H9 (cell line): Measurements from ENCODE around the gene PCDH9. TPM values are rescaled to one million over a fixed set of nuclear protein-coding genes. Genes with fewer than 3 reads are reported as not detected.
A peak's percentile ranks its signal among the peaks of the same experiment; 100 is the strongest.

Experiments
- DNase-seq: peaks from one replicate; pipeline ENCODE4 v3.0.0-alpha.2; 2017
- H2AFZ ChIP-seq: one replicate; pipeline ENCODE4 v1.6.1; 2013; ENCODE audit warnings: mild to moderate bottlenecking, low read length, control low read depth, moderate library complexity
- H2AK5ac ChIP-seq: 2 replicates; pipeline ENCODE4 v1.6.1; 2013; ENCODE audit warnings: low read length, control low read depth, mixed read lengths; ENCODE audit not compliant: insufficient read length
- H2BK120ac ChIP-seq: one replicate; pipeline ENCODE4 v1.6.1; 2013; ENCODE audit warnings: low read depth, mild to moderate bottlenecking, low read length, control low read depth, inconsistent platforms; ENCODE audit not compliant: poor library complexity, severe bottlenecking
- H2BK12ac ChIP-seq: 2 replicates; pipeline ENCODE4 v1.6.1; 2013; ENCODE audit warnings: low read length, control low read depth, mixed read lengths, low read depth; ENCODE audit not compliant: insufficient read length
- H2BK15ac ChIP-seq: 2 replicates; pipeline ENCODE4 v1.6.1; 2013; ENCODE audit warnings: low read depth, low read length, control low read depth
- H2BK20ac ChIP-seq: one replicate; pipeline ENCODE4 v1.6.1; 2013; ENCODE audit warnings: low read depth, mild to moderate bottlenecking, low read length, control low read depth, inconsistent platforms; ENCODE audit not compliant: poor library complexity, severe bottlenecking
- H2BK5ac ChIP-seq: 2 replicates; pipeline ENCODE4 v1.6.1; 2013; ENCODE audit warnings: low read length, control low read depth, mixed read lengths; ENCODE audit not compliant: insufficient read length
- H3K14ac ChIP-seq: 2 replicates; pipeline ENCODE4 v1.6.1; 2013; ENCODE audit warnings: low read length, control low read depth; ENCODE audit not compliant: insufficient read depth
- H3K18ac ChIP-seq: 2 replicates; pipeline ENCODE4 v1.6.1; 2013; ENCODE audit warnings: low read depth, mild to moderate bottlenecking, mixed read lengths, low read length, control low read depth; ENCODE audit not compliant: insufficient read length
- H3K23ac ChIP-seq: 2 replicates; pipeline ENCODE4 v1.6.1; 2013; ENCODE audit warnings: low read length, control low read depth, mixed read lengths, low read depth; ENCODE audit not compliant: insufficient read length
- H3K23me2 ChIP-seq: 2 replicates; pipeline ENCODE4 v1.6.1; 2013; ENCODE audit warnings: low read depth, mild to moderate bottlenecking, mixed read lengths, low read length, control low read depth; ENCODE audit not compliant: insufficient read length, poor library complexity, severe bottlenecking
- H3K27ac ChIP-seq: 2 replicates; pipeline ENCODE4 v1.5.1; 2013; ENCODE audit warnings: low read length, control low read depth, mixed read lengths, low read depth; ENCODE audit not compliant: insufficient read length
- H3K27me3 ChIP-seq: 2 replicates; pipeline ENCODE4 v1.6.1; 2013; ENCODE audit warnings: low read length, control low read depth, inconsistent platforms; ENCODE audit not compliant: insufficient read depth
- H3K4ac ChIP-seq: 2 replicates; pipeline ENCODE4 v1.6.1; 2013; ENCODE audit warnings: low read depth, mild to moderate bottlenecking, control low read depth, inconsistent platforms, low read length, moderate library complexity
- H3K4me1 ChIP-seq: 2 replicates; pipeline ENCODE4 v1.6.1; 2013; ENCODE audit warnings: low read length, control low read depth, inconsistent platforms; ENCODE audit not compliant: insufficient read depth
- H3K4me2 ChIP-seq: 2 replicates; pipeline ENCODE4 v1.6.1; 2013; ENCODE audit warnings: low read length, control low read depth, mixed read lengths; ENCODE audit not compliant: insufficient read length, insufficient read depth
- H3K56ac ChIP-seq: 2 replicates; pipeline ENCODE4 v1.6.1; 2013; ENCODE audit warnings: low read depth, mild to moderate bottlenecking, mixed read lengths, low read length, control low read depth; ENCODE audit not compliant: insufficient read length
- H3K79me1 ChIP-seq: 2 replicates; pipeline ENCODE4 v1.6.1; 2013; ENCODE audit warnings: low read depth, mild to moderate bottlenecking, moderate library complexity, low read length, control low read depth, inconsistent platforms; ENCODE audit not compliant: insufficient read depth, poor library complexity, severe bottlenecking
- H3K79me2 ChIP-seq: 2 replicates; pipeline ENCODE4 v1.6.1; 2013; ENCODE audit warnings: low read length, control low read depth, inconsistent platforms; ENCODE audit not compliant: insufficient read depth
- H3K9ac ChIP-seq: 2 replicates; pipeline ENCODE4 v1.6.1; 2013; ENCODE audit warnings: low read length, control low read depth, mixed read lengths; ENCODE audit not compliant: insufficient read length; ENCODE audit errors: extremely low read depth
- H3K9me3 ChIP-seq: one replicate; pipeline ENCODE4 v1.6.1; 2013; ENCODE audit warnings: low read depth, low read length, inconsistent platforms; ENCODE audit not compliant: control insufficient read depth
- H3T11ph ChIP-seq: one replicate; pipeline ENCODE4 v1.6.1; 2013; ENCODE audit warnings: mild to moderate bottlenecking, low read length, control low read depth, inconsistent platforms
- H4K20me1 ChIP-seq: one replicate; pipeline ENCODE4 v1.6.1; 2013; ENCODE audit not compliant: control insufficient read depth, insufficient read length, insufficient read depth
- H4K5ac ChIP-seq: 2 replicates; pipeline ENCODE4 v1.6.1; 2013; ENCODE audit warnings: low read depth, mild to moderate bottlenecking, mixed read lengths, low read length, control low read depth; ENCODE audit not compliant: insufficient read length
- H4K8ac ChIP-seq: replicated peaks from 2 replicates; pipeline ENCODE4 v1.6.1; 2013; ENCODE audit warnings: low read length, control low read depth, mixed read lengths, low read depth; ENCODE audit not compliant: insufficient read length
- H4K91ac ChIP-seq: 2 replicates; pipeline ENCODE4 v1.6.1; 2013; ENCODE audit warnings: low read depth, mild to moderate bottlenecking, moderate library complexity, mixed read lengths, low read length, control low read depth; ENCODE audit not compliant: insufficient read length
- H3K27ac Mint-ChIP-seq, 3 experiments: 2 replicates in 2 of 3; 3 replicates in 1 of 3; pipeline ENCODE4 v1.8.0; 2020 to 2021; ENCODE audit warnings: mixed read lengths in 3 of 3, mild to moderate bottlenecking in 1 of 3, moderate library complexity in 1 of 3
- H3K27me3 Mint-ChIP-seq: 2 replicates; pipeline ENCODE4 v1.8.0; 2021; ENCODE audit warnings: low read depth, mild to moderate bottlenecking, moderate library complexity, mixed read lengths
- H3K36me3 Mint-ChIP-seq, 3 experiments: 2 replicates in 2 of 3; 3 replicates in 1 of 3; pipeline ENCODE4 v1.8.0; 2020 to 2021; ENCODE audit warnings: low read depth in 3 of 3, mixed read lengths in 3 of 3; ENCODE audit not compliant: insufficient read depth in 1 of 3
- H3K4me1 Mint-ChIP-seq, 2 experiments: 2 replicates each; pipeline ENCODE4 v1.8.0; 2020; ENCODE audit warnings: mixed read lengths in 2 of 2
- H3K4me3 Mint-ChIP-seq, 2 experiments: 2 replicates in 1 of 2; 3 replicates in 1 of 2; pipeline ENCODE4 v1.8.0; 2020 to 2021; ENCODE audit warnings: mild to moderate bottlenecking in 2 of 2, mixed read lengths in 2 of 2, moderate library complexity in 1 of 2
- H3K9me3 Mint-ChIP-seq, 2 experiments: 2 replicates in 1 of 2; 3 replicates in 1 of 2; pipeline ENCODE4 v1.8.0; 2020; ENCODE audit warnings: mild to moderate bottlenecking in 2 of 2, mixed read lengths in 2 of 2, moderate library complexity in 1 of 2
- WGBS: extraction: QIAGEN DNeasy Blood & Tissue Kit; methylation state at CpG from one replicate; pipeline ENCODE4 v1.1.7; 2013; ENCODE audit warnings: missing lambda C conversion rate, low lambda C conversion rate, mixed read lengths; ENCODE audit not compliant: insufficient read length; ENCODE audit errors: extremely low coverage; 5-methylcytosine and 5-hydroxymethylcytosine counted together
- total RNA-seq: library from RNA; stranded (reverse); gene quantifications from 2 replicates; pipeline ENCODE4 v1.2.1, GENCODE V29; 2021
- TF ChIP-seq, protein P1 (sequence below): fragments of 200-600 bp; sonication (generic); conservative IDR thresholded peaks from 3 replicates; pipeline ENCODE4 v1.8.0; 2021; ENCODE audit warnings: antibody characterized with exemption, mild to moderate bottlenecking

PCDH9 gene
- total RNA-seq, 1 experiment from 2014 or later = 0.11 TPM

DNA sequence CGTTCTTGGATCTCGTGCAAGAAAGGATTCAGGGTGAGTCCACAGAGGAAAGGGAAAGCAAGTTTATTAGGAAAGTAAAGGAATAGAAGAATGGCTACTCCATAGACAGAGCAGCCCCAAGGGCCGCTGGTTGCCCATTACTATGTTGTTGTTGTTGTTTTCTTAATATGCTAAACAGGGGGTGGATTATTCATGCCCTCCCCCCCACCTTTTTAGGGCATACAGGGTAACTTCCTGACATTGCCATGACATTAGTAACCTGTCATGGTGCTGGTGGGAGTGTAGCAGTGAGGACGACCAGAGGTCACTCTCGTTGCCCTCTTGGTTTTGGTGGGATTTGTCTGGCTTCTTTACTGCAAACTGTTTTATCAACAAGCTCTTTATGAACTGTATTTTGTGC is 29.1 kb upstream of the PCDH9 start:
- H4K5ac ChIP-seq = no peak overlapping the region
- H3K27ac Mint-ChIP-seq = peak overlapping the region in 2 of 3 experiments; percentile 18 to 90; a peak in 4 of 7 replicates
- no peak overlapping the region for H3K18ac ChIP-seq
- H3K56ac ChIP-seq = no peak overlapping the region
- H3K4ac ChIP-seq = no peak overlapping the region
- H2BK12ac ChIP-seq = no peak overlapping the region
- H3K27me3 Mint-ChIP-seq = no peaks in the 10 kb centered on the region
- no peak overlapping the region for H3K14ac ChIP-seq
- H2BK20ac ChIP-seq = no peak overlapping the region
- H3K9me3 Mint-ChIP-seq = no peaks in the 10 kb centered on the region
- H3K27me3 ChIP-seq = no peaks in the 10 kb centered on the region
- H3K9ac ChIP-seq = no peak overlapping the region
- no peaks in the 10 kb centered on the region for H4K20me1 ChIP-seq
- H3K4me1 ChIP-seq = peaks cover 8% of the 10 kb centered on the region; the same call in 1 of the 2 replicates
- no peak overlapping the region for H2BK15ac ChIP-seq
- H3K23me2 ChIP-seq = no peaks in the 10 kb centered on the region
- H3K9me3 ChIP-seq = no peaks in the 10 kb centered on the region
- H3K27ac ChIP-seq = no peak overlapping the region
- no CpG with 5 or more reads among the region's 5 CpGs for WGBS
- no peak overlapping the region for H2AFZ ChIP-seq
- H3T11ph ChIP-seq = no peak overlapping the region
- no peaks in the 10 kb centered on the region for H3K79me2 ChIP-seq
- H3K4me3 Mint-ChIP-seq = no peak overlapping the region
- no peak overlapping the region for H3K23ac ChIP-seq
- H2AK5ac ChIP-seq = no peak overlapping the region
- TF ChIP-seq, protein P1, sequence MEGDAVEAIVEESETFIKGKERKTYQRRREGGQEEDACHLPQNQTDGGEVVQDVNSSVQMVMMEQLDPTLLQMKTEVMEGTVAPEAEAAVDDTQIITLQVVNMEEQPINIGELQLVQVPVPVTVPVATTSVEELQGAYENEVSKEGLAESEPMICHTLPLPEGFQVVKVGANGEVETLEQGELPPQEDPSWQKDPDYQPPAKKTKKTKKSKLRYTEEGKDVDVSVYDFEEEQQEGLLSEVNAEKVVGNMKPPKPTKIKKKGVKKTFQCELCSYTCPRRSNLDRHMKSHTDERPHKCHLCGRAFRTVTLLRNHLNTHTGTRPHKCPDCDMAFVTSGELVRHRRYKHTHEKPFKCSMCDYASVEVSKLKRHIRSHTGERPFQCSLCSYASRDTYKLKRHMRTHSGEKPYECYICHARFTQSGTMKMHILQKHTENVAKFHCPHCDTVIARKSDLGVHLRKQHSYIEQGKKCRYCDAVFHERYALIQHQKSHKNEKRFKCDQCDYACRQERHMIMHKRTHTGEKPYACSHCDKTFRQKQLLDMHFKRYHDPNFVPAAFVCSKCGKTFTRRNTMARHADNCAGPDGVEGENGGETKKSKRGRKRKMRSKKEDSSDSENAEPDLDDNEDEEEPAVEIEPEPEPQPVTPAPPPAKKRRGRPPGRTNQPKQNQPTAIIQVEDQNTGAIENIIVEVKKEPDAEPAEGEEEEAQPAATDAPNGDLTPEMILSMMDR = no peak
- no peak overlapping the region for H2BK5ac ChIP-seq
- H4K91ac ChIP-seq = no peak overlapping the region
- no peak overlapping the region for H4K8ac ChIP-seq
- H2BK120ac ChIP-seq = no peak overlapping the region
- peak; percentile 31 for DNase-seq
- peaks cover 13 to 15% of the 10 kb centered on the region in 2 experiments for H3K4me1 Mint-ChIP-seq
- H3K36me3 Mint-ChIP-seq = no peaks in the 10 kb centered on the region
- no peaks in the 10 kb centered on the region for H3K79me1 ChIP-seq
- no peak overlapping the region for H3K4me2 ChIP-seq
